Glomerular visceral epithelial cell (primary cell): ENCODE results near the gene TACC2.

Experiments
- DNase-seq: peaks from one replicate; pipeline ENCODE4 v3.0.0-alpha.2; 2016; ENCODE audit errors: extremely low spot score

The TACC2 gene

DNA sequence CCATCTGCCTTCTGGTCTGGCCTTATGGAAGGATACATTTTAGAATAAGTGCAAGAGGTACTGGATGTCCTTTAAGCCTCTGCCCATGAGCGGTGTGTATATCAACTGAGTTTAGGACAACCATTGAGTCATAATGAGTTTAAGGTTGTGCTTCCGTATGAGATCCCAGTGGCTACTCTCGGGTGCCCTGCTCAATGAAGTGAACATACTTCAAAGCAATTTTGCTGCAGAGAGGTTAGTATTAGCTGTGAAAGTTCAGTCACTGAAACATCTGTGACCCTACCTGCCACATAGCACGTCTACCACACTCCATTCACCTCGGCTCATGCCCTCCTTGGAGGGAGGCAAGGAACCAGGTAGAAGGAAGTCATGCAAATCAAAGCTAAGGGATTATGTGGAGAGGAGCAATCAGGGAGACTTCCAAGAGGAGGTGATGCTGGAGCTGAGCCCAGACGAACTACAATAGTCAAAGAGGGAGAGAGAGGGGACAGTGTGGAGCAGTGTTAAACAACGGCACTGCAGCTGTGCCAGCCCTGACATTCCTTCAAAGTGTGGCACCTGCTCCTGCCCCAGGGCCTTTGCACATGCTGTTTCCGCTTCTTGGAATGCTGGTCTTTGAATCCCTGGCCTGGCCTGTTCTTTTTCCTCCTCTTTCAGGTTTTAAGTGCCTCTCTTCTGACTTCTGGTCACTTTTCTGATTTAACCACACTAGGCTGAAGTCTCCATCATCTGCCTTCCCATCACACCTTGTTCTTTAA, 307.6 kb downstream of the TACC2 start:
- no peak for DNase-seq

DNA sequence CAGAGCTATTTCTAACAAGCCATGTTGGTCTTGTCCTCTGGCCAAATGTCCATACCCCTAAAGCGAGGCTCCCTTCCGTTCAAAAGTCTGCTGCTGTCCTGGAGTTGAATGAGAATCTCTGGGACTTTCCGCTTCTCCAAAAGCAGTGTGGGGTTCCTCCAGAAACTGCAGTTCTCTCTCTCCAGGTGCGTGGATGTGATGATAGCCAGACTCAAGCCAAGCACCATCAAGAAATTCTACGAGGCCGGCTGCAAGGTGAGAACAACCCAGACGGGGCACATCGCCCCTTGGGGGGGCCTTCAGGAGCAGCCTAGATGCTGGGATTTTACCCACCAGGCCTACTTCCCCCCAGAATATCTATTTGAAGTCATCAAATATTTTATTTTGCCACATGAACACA, 308.6 kb downstream of the TACC2 start:
- DNase-seq: no peak

DNA sequence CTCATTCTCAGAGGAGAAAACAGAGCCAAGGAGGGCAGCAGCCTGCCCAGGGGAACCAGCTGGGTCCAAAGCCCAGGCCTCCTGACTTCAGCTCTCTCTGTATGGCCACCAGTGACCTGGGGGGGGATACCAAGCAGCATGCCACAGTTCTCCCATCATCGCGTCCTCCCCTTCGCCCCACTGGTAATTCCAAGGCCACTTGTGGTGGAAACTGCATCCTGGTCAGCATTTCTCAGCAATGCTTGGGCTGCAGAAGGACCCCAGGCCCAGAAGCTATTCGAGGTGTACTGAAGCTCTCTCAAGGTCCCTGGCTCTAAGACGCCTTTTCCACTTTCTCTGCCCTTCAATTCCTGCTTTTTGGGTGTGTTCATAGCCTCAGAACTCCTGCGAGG, 309.2 kb downstream of the TACC2 start:
- DNase-seq: no peak

DNA sequence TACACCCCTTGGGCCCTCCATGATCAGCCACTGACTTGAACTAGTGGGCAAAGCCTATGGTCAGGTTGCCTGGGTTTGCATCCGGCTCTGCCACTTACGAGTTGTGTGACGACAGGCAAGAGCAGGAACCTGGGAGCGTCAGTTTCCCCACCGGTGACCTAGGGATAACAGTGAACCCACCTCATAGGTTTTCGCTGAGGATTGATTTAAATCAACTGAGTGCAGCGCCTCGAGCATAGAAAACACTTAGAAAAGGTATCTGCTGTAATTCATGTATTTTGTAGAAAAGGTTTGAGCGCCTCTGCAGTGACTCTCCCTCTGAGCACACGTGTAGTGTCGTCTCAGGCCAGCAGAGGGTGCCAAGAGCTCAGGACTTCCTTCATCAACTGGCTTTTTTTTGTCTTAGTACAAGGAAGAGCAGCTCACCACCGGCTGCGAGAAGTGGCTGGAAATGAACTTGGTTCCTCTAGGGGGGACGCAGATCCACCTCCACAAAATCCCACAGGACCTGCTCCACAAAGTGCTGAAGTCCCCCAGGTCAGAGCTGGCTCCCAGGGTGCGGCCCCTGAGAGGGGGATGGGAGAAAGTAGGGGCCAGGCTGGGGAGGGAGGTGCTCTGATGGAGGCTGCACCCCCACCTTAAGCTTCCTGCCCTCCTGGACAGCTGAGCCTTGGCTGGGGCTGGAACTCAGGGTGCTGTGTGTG, 309.8 kb downstream of the TACC2 start:
- peak; percentile 81 for DNase-seq

DNA sequence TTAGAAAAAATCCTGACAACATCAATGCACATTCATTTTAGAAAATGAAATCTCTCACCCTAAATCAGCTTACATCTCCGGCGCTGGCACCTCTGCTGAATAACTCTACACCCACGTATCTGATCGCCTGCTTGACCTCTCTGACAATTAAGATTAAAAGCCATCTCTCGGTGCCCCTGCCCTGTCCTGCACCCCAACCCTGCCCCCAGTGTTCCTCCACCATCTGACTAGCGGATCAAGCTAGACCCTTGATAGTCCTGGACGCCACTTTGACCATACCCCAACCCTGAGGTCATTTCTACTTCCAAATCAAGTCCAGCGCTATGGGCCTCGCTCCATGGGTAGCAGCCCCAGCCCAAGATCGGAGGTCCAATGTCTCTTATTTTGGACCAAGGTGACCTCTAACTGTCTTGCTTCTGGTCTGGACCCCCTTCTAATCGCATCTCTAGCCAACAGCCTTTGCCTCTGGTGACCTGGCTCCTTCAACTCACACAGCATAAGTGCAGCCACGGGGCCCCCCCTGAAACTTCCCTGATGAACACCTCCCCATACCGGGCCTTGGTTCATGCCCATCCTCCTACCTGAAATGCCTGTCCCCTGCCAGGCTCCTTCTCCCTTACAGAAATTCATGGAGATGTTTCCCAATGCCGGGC, 310.6 kb downstream of the TACC2 start:
- DNase-seq: no peak

DNA sequence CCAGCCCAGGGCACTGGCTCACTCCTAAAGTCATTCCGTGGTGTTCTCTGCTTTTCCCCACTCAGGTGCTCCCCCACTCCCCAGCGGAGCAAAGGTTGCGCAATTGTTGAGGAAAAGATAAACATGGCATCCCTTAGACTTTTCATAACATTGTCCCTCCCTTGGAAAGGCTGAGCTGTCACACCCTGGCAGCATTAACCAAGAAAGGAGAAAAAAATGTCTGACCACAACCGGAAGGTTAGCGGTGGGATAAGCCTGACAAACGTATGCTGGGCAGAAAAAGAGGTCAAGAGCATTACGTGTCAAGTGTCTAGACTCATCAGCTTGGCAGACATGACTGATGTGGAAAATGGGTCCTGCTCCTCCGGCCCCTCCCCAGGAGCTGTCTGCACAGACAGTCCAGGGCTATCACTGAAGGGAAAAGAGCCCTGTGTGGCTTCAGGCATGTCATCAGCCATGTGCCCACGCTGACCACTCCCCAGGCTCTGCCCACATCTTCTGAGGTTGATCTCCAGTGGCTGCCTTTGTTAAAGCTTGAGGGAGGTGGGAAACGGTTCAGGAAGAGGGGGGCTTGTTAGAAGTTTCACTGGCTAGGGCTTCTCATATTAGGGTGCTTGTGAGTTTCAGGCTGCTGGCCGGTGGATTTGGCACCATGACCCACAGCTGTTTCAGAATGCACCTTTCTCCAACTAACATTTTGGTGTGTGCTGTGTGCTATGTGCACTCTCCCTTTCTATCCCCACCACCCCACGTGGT, 312.3 kb downstream of the TACC2 start:
- DNase-seq: peak; percentile 97

DNA sequence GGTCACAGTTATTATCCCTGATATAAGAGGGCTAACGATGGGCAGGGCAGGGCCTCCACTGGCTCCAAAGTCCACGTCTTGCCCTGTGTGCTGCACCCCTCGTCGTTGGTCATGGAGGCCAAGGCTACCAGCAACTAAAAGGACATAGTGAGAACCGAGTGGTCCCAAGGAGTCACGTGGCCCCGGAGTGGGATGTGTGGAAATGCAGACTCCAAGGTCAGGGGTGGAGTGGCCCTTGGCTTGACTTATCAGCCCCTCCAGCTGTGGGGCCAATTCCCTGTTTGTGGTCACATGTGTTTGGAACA, 312.8 kb downstream of the TACC2 start:
- DNase-seq: no peak

DNA sequence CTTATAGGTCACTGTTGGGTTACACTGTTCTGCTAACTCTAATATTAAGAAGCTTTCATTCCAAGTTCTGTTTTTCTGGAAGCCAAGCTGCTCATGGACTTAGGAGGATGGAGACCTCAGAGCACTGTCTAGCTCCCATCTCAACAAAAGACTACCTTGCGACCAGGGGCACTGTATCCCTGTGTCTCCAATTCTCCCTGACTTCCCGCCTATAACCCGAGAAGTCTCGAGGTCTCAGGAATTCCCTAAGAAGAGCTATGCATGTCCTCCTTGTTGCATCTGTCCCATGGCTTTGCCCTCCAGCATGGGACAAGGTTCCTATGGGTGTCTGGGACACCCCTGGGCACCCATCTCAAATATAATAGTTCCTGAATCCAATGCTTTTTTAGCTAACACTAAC, 313.4 kb downstream of the TACC2 start:
- no peak for DNase-seq

DNA sequence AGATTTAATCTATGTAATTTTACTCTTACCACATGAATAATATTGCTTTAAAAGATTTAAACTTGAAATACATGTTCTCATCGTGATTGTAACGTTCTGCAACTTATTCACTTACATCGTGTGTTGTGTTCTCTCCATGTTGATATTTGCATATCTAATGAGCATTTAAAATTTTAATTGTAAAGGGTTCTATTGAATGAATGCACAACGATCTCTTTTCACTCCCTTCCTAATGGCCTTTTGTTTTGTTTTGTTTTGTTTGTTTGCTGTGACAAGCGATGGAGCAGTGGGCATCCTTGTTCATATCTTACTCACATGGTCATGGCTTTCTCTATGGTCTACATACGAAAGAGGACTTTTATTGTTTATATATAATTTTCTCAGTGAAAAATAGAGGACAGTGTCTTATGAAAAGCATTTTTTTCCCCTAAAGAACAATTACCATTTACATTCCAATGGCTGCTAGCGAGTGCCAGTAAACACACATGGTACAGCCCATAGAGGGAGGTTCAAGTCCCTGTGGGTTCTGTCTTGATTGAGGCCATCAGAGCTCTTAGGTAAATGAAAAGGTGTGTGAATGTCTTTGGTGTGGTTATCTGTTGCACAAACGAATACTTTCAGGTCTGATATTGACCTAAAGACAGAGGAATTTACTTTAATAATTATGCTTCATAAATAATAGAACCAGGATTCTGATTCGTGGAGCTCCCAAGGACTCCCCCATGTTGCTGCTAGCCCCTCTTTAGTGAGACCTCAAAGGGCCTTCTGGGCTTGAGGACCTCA, 314.5 kb downstream of the TACC2 start:
- DNase-seq: no peak
